T1000 (cell line): ENCODE data around the gene ZNF385A.
A peak's percentile ranks its signal among the peaks of the same experiment; 100 is the strongest.

Experiments used
- DNase-seq: peaks from one replicate; lab custom pipeline; 2025; ENCODE audit warnings: mixed read lengths; lab: John Stamatoyannopoulos, UW

The ZNF385A gene

DNA sequence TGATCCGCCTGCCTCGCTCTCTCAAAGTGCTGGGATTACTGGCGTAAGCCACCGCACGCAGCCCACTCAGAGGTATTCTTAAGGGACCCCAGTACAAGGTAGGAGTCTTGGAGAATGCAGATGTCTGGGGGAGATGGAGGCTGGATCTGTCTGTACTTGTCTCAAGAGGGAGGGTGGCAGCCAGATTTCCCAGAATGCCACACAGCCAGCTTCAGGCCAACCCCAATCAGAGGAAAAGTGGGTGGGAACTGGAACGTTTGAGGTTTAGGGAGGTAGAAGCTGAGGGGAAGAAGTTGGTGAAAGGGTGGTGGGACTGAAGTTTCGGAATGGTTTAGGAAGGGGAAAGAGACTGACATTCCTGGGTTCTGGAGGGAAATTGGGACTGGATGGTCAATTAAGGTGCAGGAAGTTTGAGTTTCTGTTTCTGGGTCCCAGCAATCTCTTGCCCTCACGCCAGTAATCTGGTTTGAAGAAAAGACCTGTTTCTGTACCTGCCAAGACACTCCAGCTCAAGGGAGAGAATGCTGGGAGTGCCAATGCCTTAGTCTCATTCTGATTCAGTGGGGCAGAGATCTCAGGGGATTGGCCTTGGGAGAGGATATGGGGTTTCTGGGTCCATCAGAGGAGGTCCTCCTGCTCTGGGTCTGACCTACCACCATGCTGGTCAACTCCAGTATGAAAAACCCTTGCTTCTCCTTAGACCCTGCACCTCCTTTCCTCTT lies 8.1 kb upstream of the ZNF385A start:
- DNase-seq = no peak

DNA sequence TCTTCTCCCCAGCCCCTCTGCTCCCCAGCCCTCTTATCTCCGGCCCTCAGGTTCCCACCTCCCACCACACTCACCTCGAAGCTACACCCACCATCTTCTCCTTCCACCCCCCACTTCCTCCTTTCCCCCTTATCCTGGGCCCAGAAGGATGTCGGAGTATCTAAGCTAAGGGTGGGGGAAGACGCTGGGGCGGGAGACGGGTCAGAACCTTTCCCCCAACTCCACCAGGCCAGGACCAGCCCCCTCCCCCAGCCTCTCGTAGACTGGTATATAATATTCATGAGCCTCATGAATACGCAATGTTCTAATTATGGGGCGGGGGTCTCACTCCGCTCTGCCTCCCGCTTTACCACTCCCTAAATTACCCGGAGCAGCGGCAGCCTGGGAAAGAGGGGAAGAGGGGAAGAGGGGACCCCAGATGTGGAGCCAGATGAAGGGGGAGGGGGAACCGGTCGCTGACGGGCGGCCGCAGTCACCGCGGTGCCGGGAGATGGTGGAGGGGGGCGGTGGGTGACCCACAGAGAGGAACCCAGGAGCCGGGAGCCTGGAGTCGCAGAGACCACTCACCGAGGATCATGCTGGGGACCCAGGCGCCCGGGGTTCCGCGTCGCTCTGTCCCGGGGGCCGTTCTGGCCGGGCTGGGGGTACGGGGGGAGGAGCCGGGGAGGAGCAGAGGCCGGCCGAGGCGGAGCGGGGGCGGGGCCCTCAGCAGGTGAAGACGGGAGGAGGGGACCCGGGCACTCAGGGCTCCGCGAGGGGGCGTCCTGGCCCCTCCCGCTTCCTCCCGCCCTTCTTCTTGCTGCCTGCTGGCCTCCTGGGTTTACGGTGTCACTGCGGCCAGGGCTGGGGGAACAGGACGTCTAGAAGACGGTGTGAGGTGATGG lies 6.4 kb upstream of the ZNF385A start:
- no peak for DNase-seq

DNA sequence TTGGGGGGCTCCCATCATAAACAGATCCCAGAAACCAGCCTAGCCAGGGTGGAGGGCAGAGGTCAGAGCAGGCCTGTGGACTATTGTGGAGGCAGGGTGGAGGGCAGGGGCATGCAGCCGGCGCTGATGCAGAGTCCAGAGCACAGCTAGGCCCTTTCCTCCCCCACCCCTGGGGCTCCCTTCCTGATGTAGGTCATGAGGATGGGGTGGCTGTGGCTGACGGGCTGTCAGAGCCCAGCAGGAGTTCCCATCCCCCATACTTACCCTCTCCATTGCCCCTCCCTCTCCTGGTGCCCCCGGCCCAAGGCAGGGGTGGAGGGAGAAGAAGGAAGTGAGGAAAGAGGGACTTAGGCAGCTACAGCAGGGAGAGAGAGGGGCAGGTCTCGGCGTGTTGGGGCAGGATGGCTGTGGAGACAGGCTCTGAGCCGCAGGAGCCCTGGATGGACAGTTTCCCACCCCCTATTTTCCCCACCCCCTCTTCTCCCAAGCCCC lies 5.7 kb upstream of the ZNF385A start:
- DNase-seq = no peak

DNA sequence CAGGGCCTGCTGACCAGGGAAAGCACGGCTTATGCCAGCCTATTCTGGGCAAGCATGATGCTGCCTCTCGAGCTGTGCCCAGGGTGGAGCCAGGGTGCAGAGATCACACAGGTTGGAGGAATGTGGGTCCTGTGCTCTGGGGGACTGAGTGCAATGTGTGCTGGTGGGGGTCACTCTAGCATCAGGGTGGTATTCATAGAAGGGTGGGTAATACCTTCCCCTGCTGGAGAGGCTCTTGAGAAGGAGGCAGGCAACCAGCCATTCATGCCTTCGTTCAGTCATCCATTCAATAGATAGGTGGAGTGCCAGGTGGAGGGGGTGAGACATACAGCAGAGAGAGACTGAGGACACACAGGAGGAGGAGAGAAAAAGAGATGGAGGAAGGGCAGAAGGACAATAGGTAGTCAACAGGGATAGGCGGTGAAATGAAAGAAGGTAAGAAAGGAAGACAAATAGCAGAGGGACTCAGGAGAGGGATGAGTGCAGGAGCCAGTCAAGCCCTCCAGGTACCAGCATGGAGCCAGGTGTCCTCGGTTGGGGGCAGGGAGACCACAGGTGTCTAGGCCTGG lies 5.2 kb upstream of the ZNF385A start:
- no peak for DNase-seq

DNA sequence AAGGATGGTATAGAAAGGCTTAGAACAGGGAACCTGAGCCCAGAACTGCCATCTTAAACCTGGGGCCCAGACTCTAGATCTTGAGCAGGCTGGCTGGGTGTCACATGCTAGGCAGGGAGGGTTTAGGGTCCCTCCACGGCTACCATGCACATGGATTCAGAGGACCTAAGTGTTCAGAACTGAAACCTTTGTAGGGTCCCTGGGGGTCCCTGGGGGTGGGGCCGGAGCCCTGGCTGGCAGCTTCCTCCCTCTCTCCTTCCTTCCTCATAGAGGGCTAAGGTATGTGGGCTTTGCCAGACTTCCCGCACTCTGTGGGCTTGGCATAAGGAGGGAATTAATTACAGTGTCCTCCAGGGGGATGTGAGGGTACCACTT lies 4.6 kb upstream of the ZNF385A start:
- DNase-seq = no peak

DNA sequence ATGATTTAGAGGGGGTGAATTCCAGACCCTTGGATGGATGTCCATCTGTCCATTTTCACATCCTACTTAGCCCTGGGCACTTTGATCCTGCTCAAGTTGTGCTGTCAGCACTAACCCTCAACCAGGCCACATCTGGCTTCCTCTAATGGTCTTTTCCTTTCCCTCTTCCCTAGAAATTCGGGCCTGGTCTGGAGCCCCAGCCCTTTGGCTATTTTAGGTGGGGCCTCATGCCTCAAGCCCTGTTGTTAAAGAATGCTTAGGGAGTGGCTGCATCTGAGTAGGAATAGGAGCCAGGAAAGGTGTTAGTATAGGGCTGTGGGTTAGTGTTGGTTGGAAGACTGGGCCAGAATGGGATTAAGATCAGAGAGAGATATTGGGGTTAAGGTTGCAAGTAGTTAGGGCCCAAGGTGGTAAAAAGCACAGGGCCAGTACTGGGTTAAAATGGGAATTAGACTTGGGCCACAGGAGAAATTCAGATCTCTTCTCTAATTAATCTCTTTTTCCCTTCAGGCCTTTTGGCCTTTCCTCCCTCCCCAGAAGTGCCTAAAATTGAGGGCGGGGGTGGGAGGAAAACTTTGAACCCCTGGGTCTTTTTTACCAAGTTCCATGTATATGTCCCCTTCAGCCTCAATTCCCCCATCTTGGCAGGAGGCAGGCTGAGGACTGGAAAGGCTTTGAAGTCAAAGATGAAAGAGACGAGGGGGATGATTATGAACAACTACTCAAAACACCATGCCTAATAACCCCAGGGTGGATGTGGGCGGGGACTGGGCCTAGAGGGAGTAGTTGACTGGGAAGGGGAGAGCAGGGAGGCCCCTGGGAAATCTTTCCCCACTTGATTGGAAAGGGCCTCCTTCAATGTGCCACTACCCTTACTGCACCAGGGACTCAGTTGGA lies 4.0 kb upstream of the ZNF385A start:
- no peak for DNase-seq

DNA sequence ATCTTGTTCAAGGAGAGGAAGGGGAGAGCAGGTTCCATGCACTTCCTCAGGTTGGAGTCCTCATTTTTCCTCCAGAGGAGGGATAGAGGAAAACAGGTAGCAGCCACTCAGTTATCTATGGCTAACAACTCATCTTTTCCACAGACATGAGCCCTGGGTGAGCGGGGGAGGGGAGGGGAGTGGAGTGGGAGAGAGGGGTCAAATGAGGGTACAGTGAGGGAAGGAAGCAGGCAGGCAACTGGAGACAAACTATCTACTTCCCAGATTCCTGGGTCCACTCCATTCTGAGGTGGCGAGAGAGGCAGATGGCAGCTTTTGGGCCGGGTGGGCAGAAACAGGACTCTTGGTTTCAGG lies 2.6 kb upstream of the ZNF385A start:
- no peak for DNase-seq

DNA sequence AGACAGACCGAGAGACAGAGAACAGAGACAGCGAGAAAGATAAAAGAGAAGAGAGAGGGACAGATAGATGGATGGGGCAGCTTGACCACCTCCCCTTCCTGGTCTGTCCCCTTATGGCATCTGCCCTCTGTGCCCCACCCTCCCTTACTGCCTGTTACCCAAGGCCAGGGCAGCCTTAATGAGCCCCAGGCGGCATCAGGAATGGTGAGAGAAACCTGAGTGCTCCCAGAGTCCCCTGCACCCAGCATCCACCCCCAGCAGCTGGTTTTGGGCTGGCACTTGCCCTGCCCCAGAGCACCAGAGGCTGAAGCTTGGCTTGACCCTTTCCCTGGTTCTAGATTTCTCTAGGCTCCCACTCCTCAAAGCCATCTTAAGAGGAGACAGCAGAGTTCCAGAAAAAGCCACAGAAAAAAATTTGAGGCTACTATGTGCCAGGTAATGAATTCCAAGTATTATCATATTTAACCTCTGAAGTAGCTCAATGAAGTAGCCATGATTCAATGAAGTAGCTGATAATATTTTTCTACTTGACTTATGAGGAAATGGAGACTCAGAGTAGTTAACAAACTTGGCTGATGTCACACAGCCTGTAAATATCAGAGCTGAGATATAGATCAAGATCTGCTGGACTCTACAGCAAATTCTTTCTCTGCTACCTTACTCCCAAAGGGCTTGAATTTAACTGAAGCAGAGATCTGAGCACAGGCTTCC lies 2.0 kb upstream of the ZNF385A start:
- no peak for DNase-seq

DNA sequence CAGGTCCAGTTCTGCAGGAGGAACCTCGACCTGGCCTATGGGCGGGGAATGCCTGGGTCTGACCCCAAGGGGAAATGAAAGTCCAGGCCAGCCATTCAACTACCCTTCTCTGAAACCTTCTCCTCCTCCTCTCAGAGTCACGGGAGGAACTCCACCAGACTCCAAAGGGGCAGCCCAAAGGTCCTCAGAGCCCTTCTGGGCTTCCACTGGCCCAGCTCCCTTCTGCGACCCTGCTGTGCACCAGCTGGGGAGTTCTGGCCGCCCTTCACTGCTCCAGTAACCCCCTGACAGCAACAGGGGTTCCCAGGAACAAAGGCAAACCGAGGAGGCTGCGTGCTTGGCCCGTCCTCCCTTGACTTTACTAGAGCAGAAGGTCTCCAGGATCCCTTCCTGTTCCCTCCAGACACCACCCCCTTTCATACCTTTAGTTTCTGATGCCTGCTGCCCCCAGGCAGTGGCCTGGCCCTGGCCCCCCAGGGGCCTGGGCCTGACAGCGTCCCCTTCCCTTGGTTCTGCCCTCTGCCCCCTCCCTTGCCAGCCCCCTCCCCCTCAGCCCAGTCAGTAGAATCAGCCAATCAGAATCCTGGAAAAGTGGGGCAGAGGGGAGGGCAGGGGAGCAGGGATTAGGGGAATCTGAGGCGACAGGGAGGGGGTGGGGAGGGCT lies 850 bp upstream of the ZNF385A start:
- DNase-seq = no peak

DNA sequence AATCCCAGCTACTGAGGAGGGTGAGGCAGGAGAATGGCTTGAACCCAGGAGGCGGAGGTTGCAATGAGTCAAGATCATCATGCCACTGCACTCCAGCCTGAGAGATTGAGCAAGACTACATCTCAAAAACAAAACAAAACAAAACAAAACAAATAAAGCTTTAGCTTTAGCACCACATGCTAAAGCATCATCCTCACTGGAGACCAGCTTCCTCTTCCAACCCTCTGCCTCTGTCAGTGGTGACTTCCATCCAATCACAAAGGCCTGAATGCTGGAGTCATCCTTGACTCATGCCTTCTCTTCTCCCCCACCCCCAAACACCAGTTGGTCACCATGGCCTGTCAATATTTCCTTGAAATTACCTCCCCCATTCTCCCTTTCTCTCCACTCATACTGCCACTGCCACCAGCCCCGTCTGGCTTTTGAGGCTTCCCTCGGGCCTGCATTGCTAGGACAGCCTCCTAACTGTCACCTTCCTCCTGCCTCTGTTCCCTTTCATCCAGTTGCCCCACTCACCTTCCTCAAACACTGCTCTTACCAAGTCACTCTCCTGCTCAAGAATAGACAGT lies 1.4 kb downstream of the ZNF385A start:
- DNase-seq = peak; percentile 100

DNA sequence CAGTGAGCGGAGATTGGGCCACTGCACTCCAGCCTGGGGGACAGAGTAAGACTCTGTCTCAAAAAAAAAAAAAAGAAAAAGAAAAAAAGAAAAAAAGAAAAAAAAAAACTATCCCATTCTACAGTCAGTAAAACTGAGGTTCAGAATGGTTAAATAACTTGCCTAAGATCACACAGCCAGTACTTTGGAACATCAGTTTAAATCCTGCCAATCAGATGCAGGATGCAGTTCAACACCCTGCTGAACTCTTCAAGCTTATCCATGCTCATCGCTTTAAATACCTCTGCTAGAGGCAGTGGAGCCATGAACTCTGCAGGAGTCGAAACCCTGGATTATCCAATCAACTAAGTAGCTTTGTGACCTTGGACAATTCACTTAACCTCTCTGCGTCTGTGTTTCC lies 3.4 kb downstream of the ZNF385A start:
- no peak for DNase-seq

DNA sequence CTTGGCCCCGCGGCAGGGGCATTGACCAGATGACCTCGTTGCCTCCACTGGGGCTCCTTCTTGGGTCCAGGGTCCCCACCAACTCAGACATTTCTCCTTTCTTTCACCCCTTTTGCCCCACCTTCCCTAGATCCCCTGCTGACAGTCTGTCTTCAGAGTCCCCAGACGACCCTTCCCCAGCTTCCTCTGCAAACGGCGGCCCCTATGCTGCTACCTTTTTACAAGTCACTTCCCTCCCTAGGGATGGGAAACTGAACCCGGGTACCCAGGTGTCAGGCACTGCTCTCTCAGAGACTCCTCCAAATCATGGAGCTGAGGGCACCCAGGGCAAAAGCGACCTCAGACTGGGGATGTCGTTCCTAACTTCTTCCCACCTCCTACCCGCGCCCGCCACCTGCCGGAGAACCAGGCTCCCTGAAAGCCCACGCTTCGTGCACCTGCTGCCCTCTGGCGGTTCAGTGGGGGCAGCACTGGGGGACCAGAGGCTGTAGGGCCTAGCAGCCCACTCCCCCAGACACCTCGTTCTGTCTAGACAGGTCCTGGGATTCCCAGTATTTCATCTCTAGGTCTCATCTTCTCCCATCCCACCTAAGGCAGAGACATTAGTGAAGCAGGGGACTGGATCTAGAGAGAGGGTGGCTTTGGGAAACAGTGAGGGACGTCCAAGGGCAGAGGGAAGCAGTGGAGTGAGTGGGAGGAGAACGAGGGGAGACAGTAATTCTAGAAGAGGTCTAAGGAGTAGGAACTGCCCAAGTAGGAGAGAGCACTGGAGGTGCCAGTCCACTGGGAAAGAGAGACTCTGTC lies 4.9 kb downstream of the ZNF385A start:
- peak; percentile 100 for DNase-seq

DNA sequence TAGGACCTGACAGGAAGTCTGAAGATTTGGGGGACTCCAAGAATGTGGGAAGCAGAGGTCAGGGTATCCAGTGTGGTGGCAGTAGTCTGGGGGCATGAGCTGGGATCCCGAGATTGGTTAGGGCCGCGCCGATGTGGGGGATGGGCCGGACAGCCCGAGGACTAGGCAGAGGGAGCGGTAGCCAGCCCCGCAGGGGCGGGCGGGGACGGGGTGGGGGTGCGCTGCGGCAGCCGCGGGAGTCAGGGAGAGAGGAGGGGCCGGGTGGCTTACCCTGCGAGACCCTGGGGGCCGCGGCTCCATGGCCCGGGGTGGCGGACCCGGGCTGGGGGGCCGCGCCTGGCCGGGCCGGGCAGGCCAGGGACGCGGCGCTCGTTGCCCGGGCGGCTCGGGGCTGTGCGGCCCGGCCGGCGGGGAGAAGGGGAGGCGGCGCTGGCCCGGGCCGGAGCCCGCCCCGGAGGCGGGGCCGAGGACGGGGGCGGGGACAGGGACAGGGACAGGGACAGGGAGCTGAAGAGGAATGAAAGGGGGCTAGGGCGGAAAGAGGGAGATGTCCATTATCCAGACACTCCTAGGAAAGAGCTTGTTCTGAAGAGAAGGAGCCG lies 5.6 kb downstream of the ZNF385A start:
- peak; percentile 100 for DNase-seq

DNA sequence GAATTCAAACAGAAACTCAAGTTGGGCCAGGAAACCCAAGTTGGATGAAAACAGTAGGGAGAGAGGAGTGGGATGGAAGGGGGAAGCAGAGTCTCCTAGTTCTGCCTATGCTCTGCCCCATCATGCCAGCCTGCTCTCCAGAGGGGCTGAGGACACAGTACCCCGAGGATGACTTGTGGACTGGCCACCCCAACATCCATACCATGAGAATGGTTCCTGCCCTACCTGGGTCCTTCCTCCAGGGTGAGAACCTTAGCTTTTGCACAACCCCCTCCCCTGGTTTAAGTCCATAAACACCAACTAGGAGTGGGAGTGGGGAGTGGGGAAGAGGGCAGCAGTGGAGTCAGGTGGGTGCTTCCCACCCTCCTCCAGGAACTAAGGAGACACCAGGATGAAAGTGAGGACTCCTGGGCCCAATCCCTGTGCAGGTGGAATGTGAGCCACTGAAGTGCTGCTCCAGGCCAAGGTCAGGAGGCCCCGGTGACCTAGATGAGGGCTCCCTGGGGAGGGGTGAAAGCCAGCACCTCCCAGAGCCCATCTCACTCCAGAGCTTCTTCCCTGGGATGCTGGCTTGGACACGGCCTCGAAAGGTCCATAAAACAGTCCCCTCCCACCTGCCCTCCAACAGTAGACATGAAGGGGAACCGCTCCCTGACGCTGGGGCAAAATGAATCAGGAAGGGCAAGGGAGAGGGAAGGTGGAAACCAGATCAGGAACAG lies 6.6 kb downstream of the ZNF385A start:
- no peak for DNase-seq

DNA sequence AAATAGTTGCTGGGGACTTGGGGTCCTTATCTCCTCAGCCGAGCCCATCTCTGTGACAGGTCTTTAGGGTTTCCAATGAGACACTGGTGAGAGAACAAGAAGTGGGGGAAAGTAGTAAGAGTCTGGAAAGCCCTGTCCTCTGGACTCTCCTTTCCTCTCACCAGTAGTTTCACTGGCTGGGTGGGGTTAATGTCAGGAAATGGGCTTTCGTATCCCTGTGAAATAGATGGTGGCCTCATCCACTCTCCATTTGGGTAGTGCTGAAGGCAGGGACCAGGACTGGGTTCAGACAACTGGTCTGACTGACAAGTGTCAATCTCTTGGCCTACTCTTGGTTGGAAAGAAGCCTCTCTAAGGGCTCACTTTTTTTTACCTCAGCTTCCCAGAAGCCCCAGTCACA lies 7.5 kb downstream of the ZNF385A start:
- DNase-seq = no peak

DNA sequence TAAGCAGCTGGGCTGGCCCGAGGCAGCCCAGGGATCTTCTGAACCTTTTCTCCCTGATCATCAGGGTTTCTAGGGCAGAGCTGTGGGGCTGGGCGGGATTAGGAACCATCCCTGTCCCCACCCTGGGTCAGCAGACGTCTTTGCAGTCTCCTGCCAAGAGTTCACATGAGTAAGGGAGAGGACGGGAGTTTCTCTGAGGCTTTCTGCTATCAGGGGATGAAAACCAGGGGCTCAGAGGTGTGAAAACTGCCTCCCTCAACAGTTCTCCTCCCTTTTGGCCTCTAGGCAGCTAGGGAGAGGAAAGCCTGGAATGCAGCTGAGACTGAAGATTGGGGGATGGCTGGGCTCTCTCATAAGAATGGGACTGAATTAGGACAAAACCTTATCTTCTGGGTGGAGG lies 7.9 kb downstream of the ZNF385A start:
- DNase-seq = no peak

DNA sequence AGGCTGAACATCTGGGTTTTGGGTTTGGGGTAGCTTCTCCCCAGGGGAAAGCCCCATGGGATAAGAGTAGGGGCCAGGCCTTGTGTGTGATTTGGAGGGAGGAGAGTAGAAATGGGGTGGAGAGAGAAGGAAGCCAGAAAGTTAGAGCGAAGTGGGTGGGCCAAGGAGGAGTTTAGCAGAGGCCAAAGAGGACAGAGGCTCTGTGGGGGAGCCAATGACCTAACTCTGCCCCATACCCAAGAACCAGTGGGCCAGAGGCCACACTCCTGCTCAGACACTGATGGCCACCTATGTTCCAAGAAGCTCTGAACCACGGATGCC lies 9.3 kb downstream of the ZNF385A start:
- no peak for DNase-seq

DNA sequence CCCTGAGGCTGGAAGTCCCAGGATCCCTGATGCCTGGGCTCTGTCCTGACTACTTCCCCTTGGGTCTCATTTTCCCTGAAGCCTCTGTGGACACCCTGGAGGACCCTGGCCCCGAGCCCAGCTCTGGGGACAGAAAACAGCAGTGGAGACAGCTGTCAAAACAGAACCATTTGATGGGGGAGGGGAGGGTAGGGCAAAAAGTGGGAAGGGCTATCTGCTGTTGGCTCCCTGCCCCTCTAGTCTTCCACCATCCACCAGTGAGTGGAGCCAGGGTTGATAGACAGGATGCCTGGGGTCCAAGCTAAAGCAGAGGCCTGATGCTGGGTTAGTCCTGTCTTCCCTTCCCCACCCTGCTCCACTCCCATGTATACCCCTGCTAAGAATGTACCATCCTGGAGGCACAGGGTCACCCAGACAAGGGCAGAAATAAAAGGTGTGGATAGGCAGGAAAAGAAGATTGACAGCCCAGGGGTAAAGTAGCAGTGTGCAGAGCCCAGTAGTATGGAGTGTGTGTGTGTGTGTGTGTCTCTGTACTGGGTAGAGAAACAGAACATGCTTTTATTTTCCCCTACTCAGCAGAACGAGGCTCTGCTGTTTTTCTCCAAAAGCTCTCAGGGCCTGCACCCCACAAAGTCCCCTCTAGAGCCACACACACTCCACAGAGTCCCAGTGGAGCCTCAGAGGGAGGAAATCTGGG lies 9.8 kb downstream of the ZNF385A start:
- no peak for DNase-seq
